Ovary (tissue), 9 donors: ENCODE data around the gene CIAO1. TPM values are rescaled to one million over a fixed set of nuclear protein-coding genes. Genes with fewer than 3 reads are reported as not detected.

ENCODE experiments used
- DNase-seq, 5 donors: peaks; one replicate each; pipeline ENCODE4 v3.0.0-alpha.2; 2019 to 2020
- H3K27ac ChIP-seq, 2 donors: fragments of 200-600 bp; one replicate each; pipeline versions ENCODE4 v1.5.1 to v1.8.0; 2019 to 2022
- H3K27me3 ChIP-seq: fragments of 200-600 bp; one replicate; pipeline ENCODE4 v1.8.0; 2022
- H3K36me3 ChIP-seq: fragments of 200-600 bp; sonication (generic); one replicate; pipeline ENCODE4 v1.5.1; 2019
- H3K4me1 ChIP-seq: one replicate; pipeline ENCODE4 v1.8.1; 2013; ENCODE audit warnings: mild to moderate bottlenecking, moderate library complexity; ENCODE audit not compliant: insufficient read depth
- H3K4me3 ChIP-seq: fragments of 200-600 bp; sonication (generic); one replicate; pipeline ENCODE4 v1.5.1; 2017
- H3K9me3 ChIP-seq, 2 donors: fragments of 200-600 bp in 1 of 2; sonication (generic) in 1 of 2; one replicate each; pipeline versions ENCODE4 v1.5.1 to v1.8.1; 2013 to 2019; ENCODE audit warnings: mild to moderate bottlenecking in 1 of 2, moderate library complexity in 1 of 2
- EP300 ChIP-seq: sonication (generic); formaldehyde crosslinking; IDR thresholded peaks from one replicate; pipeline ENCODE4 v1.6.1; 2017; ENCODE audit warnings: antibody characterized with exemption
- POLR2A ChIP-seq: fragments of 450-650 bp; IDR thresholded peaks from one replicate; pipeline ENCODE4 v1.6.1; 2017; ENCODE audit warnings: antibody characterized with exemption, mild to moderate bottlenecking, moderate library complexity
- WGBS, 3 donors: extraction: QIAGEN DNeasy Blood & Tissue Kit in 1 of 3; methylation state at CpG; one replicate each; pipeline versions ENCODE4 v1.1.5 to v1.1.7; 2013 to 2017; 5-methylcytosine and 5-hydroxymethylcytosine counted together
- intact Hi-C, 4 donors: fragments of 100-400 bp; cut with DNase I; formaldehyde crosslinking; loops; one replicate each; pipeline versions ENCODE4 v1.11.0 to v1.15.1; 2022 to 2023
- polyA plus RNA-seq, 2 donors: library from polyadenylated mRNA; stranded (reverse); fragments of 200-250 nt in 1 of 2; fragments of 350-450 nt in 1 of 2; fragmentation: Illumina TruSeq in 1 of 2; extraction: RNeasy Lipid Tissue Mini Kit (QIAGEN cat#74804) in 1 of 2; gene quantifications; one replicate each; pipeline ENCODE4 v1.2.3, GENCODE V29; 2013 to 2014
- total RNA-seq, 7 donors: library from RNA; depleted of rRNA in 2 of 7; stranded (reverse); fragments of >200 nt in 2 of 7; fragmentation: NEBNext Ultra II Directional in 3 of 7; extraction: Animal tissue kit (Norgen Biotek cat#: 25700) in 3 of 7; gene quantifications; one replicate each; pipeline versions ENCODE4 v1.1.0 to v1.2.4, GENCODE V29; 2016 to 2023
- TF ChIP-seq, protein P1 (sequence below), 3 donors: fragments of 450-650 bp in 2 of 3; fragments of 200-600 bp in 1 of 3; IDR thresholded peaks; one replicate each; pipeline versions ENCODE4 v1.5.1 to v1.8.0; 2016 to 2022; ENCODE audit warnings: antibody characterized with exemption in 3 of 3, mild to moderate bottlenecking in 1 of 3
- donor health status: DM: no; HTN: no; CAD: no; lungs with moderate emphysema.
- donor health status: DM: no; HTN: no; CAD: no.
- donor health status: Bipolar disorder and iron deficiency.
- donor health status: DM: yes; HTN: yes; CAD: no.
- donor health status: DM: no; HTN: no; CAD: no.
- donor health status: DM: yes; HTN: yes; CAD: no.

The CIAO1 gene
- total and polyA plus RNA-seq, 9 donors = 42.2 to 103 (median 58.1) TPM

DNA sequence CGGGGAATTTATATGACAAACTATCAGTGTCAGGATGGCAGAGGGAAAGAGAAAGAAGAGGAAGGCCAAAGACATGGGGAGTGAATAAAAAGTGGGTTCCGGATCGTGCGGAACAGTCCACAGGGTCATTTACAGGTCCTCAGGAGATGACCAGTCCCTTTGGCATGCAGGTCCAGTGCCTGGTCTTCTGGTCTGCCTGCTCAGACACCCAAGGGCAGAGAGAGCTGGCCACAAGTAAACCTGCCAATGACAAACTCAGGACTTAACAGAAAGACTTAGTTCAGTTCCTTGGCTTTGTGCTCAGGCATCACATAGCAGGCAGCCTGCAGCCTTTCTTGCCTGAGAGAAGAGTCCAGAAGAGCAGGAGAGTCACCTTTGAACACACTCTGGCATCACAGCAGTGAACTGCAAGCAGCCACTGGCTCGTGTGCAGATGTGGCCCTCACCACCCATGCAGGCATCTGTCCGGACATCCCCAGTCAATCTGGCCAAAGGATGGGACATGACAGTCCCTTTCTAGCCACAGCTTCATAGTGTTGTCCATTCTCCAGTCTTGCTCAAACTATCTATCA lies 14.2 kb upstream of the CIAO1 start:
- Histone ChIP-seq H3K27ac (no peak overlapping the region), H3K4me3 (no peak overlapping the region), H3K9me3 (no peaks in the 10 kb centered on the region), H3K36me3 (no peaks in the 10 kb centered on the region), H3K27me3 (no peaks in the 10 kb centered on the region), H3K4me1 (peaks cover 7% of the 10 kb centered on the region)
- WGBS, 3 donors = 56 to 64% (median 59%) methylated on average over 6 of the region's 6 CpGs
- peak in 2 of 5 donors; percentile 40 to 44 for DNase-seq
- intact Hi-C loops = no loop called here
- TF ChIP-seq EP300 (no peak), POLR2A (no peak)
- TF ChIP-seq, protein P1, sequence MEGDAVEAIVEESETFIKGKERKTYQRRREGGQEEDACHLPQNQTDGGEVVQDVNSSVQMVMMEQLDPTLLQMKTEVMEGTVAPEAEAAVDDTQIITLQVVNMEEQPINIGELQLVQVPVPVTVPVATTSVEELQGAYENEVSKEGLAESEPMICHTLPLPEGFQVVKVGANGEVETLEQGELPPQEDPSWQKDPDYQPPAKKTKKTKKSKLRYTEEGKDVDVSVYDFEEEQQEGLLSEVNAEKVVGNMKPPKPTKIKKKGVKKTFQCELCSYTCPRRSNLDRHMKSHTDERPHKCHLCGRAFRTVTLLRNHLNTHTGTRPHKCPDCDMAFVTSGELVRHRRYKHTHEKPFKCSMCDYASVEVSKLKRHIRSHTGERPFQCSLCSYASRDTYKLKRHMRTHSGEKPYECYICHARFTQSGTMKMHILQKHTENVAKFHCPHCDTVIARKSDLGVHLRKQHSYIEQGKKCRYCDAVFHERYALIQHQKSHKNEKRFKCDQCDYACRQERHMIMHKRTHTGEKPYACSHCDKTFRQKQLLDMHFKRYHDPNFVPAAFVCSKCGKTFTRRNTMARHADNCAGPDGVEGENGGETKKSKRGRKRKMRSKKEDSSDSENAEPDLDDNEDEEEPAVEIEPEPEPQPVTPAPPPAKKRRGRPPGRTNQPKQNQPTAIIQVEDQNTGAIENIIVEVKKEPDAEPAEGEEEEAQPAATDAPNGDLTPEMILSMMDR (IDR thresholded peaks at IDR 0.05) = no peak

- no peak overlapping the region for H3K27ac ChIP-seq
- intact Hi-C loops = no loop called here
- H3K27me3 ChIP-seq = no peaks in the 10 kb centered on the region
- H3K36me3 ChIP-seq = no peaks in the 10 kb centered on the region
- DNase-seq = no peak
- TF ChIP-seq EP300 = no peak
- TF ChIP-seq, protein P1 (IDR thresholded peaks at IDR 0.05) = no peak
- no peak for TF ChIP-seq POLR2A
- H3K4me1 ChIP-seq = peaks cover 7% of the 10 kb centered on the region
- WGBS, 3 donors = 89 to 92% (median 89%) methylated on average over 8 of the region's 8 CpGs
- H3K4me3 ChIP-seq = no peak overlapping the region
- no peaks in the 10 kb centered on the region for H3K9me3 ChIP-seq
These were observed 13.5 kb upstream of the CIAO1 start for GRCh38 chr2:96252526-96252925.

- intact Hi-C loops = no loop called here
- no peak for TF ChIP-seq EP300
- no peak for TF ChIP-seq POLR2A
- TF ChIP-seq, protein P1 (IDR thresholded peaks at IDR 0.05) = no peak
These were observed 13.0 kb upstream of the CIAO1 start for GRCh38 chr2:96253006-96253405.

DNA sequence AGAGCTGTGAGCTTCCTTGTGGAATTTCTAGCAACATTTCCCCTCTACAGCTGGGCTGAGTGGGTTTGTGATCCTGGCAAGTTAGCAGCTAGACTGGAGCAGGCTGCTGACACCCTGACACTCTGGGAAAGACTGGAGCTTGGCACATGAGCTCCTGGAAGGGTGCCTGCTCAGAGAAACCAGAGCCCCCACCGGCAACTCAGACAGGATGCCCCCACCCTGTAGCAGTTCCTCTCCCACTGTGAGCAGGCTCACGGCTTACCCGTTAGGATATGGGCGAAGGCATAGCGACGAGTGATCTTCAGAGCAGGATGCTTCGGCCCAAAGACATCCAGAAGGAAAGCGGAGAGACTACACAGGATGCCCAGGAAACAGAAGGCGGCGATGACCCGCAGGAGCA lies 11.5 kb upstream of the CIAO1 start:
- intact Hi-C loops = no loop called here
- no peak for DNase-seq
- WGBS, 3 donors = 80 to 91% (median 84%) methylated on average over 11 of the region's 11 CpGs
- H3K36me3 ChIP-seq = no peaks in the 10 kb centered on the region
- H3K27me3 ChIP-seq = no peaks in the 10 kb centered on the region
- H3K4me1 ChIP-seq = peaks cover 10% of the 10 kb centered on the region
- TF ChIP-seq EP300 (no peak), POLR2A (no peak)
- TF ChIP-seq, protein P1 (IDR thresholded peaks at IDR 0.05) = no peak
- H3K4me3 ChIP-seq = no peak overlapping the region
- H3K27ac ChIP-seq = no peak overlapping the region
- no peaks in the 10 kb centered on the region for H3K9me3 ChIP-seq

More at GRCh38 chr2:96253006-96253405, 13.0 kb upstream of the CIAO1 start:
- Histone ChIP-seq H3K27me3 (no peaks in the 10 kb centered on the region), H3K9me3 (no peaks in the 10 kb centered on the region), H3K27ac (no peak overlapping the region), H3K4me1 (peaks cover 7% of the 10 kb centered on the region), H3K4me3 (no peak overlapping the region), H3K36me3 (no peaks in the 10 kb centered on the region)
- 61 to 74% (median 71%) methylated on average over 7 of the region's 7 CpGs for WGBS, 3 donors
- DNase-seq = no peak
